MCF 10A (cell line): Measurements from ENCODE around the gene ZNF165. TPM values are rescaled to one million over a fixed set of nuclear protein-coding genes. Genes with fewer than 3 reads are reported as not detected.

Source experiments
- BruUV-seq: library from RNA; stranded (reverse); fragments of 400-500 nt; replicated peaks from 2 replicates; lab custom pipeline; 2021; lab: Mats Ljungman, UMichigan
- CTCF ChIA-PET: fragments of 300-600 bp; sonication (Branson Sonifier 250); formaldehyde crosslinking; extraction: SDS; loops from one replicate; lab custom pipeline; 2021; ENCODE audit warnings: antibody characterized with exemption, inconsistent platforms; lab: Yijun Ruan, JAX
- POLR2A ChIA-PET: fragments of 300-600, 350-650 bp; sonication (Branson Sonifier 250); formaldehyde crosslinking; extraction: SDS; loops from one replicate; lab custom pipeline; 2020; ENCODE audit warnings: antibody characterized with exemption, inconsistent platforms; lab: Yijun Ruan, JAX
- DNase-seq: peaks from one replicate; pipeline ENCODE4 v3.0.0-alpha.2; 2018; ENCODE audit not compliant: unreplicated experiment
- H3K27ac Mint-ChIP-seq: one replicate; pipeline ENCODE4 v1.8.0; 2022; ENCODE audit warnings: mild to moderate bottlenecking, low read depth, mixed read lengths; ENCODE audit not compliant: unreplicated experiment
- H3K27me3 Mint-ChIP-seq: one replicate; pipeline ENCODE4 v1.8.0; 2022; ENCODE audit warnings: mixed read lengths; ENCODE audit not compliant: insufficient read depth, unreplicated experiment
- H3K36me3 Mint-ChIP-seq: one replicate; pipeline ENCODE4 v1.8.0; 2022; ENCODE audit warnings: mild to moderate bottlenecking, moderate library complexity, mixed read lengths; ENCODE audit not compliant: insufficient read depth, unreplicated experiment
- H3K4me1 Mint-ChIP-seq: one replicate; pipeline ENCODE4 v1.8.0; 2022; ENCODE audit warnings: mixed read lengths; ENCODE audit not compliant: insufficient read depth, unreplicated experiment
- H3K4me3 Mint-ChIP-seq: one replicate; pipeline ENCODE4 v1.8.0; 2022; ENCODE audit warnings: mild to moderate bottlenecking, moderate library complexity, mixed read lengths; ENCODE audit not compliant: unreplicated experiment
- H3K9me3 Mint-ChIP-seq: one replicate; pipeline ENCODE4 v1.8.0; 2022; ENCODE audit warnings: mixed read lengths; ENCODE audit not compliant: unreplicated experiment
- intact Hi-C: fragments of 100-400 bp; cut with micrococcal nuclease; formaldehyde crosslinking; loops from 2 replicates; pipeline ENCODE4 v1.14.1; 2022
- total RNA-seq: library from RNA; stranded (reverse); gene quantifications from 2 replicates; pipeline ENCODE4 v1.2.3, GENCODE V29; 2022
- TF ChIP-seq, protein P1 (sequence below): fragments of 200-600 bp; IDR thresholded peaks from one replicate; pipeline ENCODE4 v1.8.0; 2022; ENCODE audit warnings: antibody characterized with exemption, mild to moderate bottlenecking; ENCODE audit not compliant: unreplicated experiment

Gene ZNF165
- total RNA-seq, 1 experiment from 2014 or later = 7.1 TPM

DNA sequence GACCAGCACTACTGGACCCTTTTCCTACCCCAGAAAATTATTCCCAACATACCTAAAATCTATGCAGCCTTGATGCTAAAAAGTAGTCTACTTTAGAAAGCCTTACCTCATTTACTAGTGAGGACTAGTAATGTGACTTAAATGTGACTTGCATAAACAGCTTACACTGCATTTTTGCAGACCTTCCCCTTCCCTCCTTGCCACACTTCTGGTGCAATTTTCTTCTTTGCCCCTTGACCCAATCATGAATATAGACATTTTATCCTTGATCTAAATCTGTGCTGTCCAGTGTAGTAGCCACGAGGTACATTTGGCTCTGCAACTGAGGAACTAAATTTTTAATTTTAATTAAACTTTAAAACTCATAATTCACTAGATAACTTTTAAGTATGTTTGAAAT lies 54.3 kb downstream of the ZNF165 start:
- peaks cover 9% of the 10 kb centered on the region for H3K36me3 Mint-ChIP-seq
- BruUV-seq = no TSS peak
- POLR2A ChIA-PET = no interaction called here
- H3K27me3 Mint-ChIP-seq = no peaks in the 10 kb centered on the region
- H3K9me3 Mint-ChIP-seq = no peaks in the 10 kb centered on the region
- H3K27ac Mint-ChIP-seq = no peak overlapping the region
- no peak for DNase-seq
- CTCF ChIA-PET = interaction anchor here (1.0 kb wide), 1 partner anchor 10 kb away, joined by 4 read pairs; the partner anchor contains the start of gene ZSCAN16
- no peak overlapping the region for H3K4me3 Mint-ChIP-seq
- intact Hi-C loops = loop anchor here (1.0 to 5.0 kb wide), 3 partner anchors 78 to 222 kb away; partner anchors contain the start of gene ZSCAN31
- peaks cover 29% of the 10 kb centered on the region for H3K4me1 Mint-ChIP-seq
- TF ChIP-seq, protein P1, sequence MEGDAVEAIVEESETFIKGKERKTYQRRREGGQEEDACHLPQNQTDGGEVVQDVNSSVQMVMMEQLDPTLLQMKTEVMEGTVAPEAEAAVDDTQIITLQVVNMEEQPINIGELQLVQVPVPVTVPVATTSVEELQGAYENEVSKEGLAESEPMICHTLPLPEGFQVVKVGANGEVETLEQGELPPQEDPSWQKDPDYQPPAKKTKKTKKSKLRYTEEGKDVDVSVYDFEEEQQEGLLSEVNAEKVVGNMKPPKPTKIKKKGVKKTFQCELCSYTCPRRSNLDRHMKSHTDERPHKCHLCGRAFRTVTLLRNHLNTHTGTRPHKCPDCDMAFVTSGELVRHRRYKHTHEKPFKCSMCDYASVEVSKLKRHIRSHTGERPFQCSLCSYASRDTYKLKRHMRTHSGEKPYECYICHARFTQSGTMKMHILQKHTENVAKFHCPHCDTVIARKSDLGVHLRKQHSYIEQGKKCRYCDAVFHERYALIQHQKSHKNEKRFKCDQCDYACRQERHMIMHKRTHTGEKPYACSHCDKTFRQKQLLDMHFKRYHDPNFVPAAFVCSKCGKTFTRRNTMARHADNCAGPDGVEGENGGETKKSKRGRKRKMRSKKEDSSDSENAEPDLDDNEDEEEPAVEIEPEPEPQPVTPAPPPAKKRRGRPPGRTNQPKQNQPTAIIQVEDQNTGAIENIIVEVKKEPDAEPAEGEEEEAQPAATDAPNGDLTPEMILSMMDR = no peak

DNA sequence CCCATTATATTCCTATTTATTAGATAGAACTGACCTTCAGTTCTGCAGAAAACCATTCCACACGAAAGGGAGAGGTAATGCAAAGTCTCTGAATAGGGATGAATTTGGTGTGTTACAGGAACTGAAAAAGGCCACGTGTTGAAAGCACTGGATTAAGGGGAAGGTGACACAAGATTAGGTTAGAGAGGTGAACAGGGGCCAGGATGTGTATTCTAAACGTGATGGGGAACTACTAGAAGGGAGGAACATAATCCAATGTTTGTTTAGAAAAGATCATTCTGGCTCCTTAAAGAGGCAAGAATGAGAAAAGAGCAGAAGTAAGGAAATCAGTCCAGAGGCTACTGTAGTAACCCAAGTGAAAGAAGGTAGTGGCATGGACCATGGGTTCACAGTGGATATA lies 55.0 kb downstream of the ZNF165 start:
- no peaks in the 10 kb centered on the region for H3K9me3 Mint-ChIP-seq
- TF ChIP-seq, protein P1 = no peak
- H3K27me3 Mint-ChIP-seq = no peaks in the 10 kb centered on the region
- H3K36me3 Mint-ChIP-seq = peaks cover 9% of the 10 kb centered on the region
- BruUV-seq = no TSS peak
- intact Hi-C loops = loop anchor here (5.0 kb wide), 1 partner anchor 202 kb away; the partner anchor contains the start of gene ZSCAN31
- peaks cover 29% of the 10 kb centered on the region for H3K4me1 Mint-ChIP-seq
- ChIA-PET CTCF (no interaction called here), POLR2A (interaction anchor here (0.6 to 8.2 kb wide), 9 partner anchors 9 to 1632 kb away, joined by 3 to 112 read pairs (median 19); partner anchors contain the start of genes ZSCAN16, ZSCAN26 and ZSCAN9)
- no peak for DNase-seq
- H3K27ac Mint-ChIP-seq = peak overlapping the region; percentile 100
- peak overlapping the region; percentile 99 for H3K4me3 Mint-ChIP-seq

DNA sequence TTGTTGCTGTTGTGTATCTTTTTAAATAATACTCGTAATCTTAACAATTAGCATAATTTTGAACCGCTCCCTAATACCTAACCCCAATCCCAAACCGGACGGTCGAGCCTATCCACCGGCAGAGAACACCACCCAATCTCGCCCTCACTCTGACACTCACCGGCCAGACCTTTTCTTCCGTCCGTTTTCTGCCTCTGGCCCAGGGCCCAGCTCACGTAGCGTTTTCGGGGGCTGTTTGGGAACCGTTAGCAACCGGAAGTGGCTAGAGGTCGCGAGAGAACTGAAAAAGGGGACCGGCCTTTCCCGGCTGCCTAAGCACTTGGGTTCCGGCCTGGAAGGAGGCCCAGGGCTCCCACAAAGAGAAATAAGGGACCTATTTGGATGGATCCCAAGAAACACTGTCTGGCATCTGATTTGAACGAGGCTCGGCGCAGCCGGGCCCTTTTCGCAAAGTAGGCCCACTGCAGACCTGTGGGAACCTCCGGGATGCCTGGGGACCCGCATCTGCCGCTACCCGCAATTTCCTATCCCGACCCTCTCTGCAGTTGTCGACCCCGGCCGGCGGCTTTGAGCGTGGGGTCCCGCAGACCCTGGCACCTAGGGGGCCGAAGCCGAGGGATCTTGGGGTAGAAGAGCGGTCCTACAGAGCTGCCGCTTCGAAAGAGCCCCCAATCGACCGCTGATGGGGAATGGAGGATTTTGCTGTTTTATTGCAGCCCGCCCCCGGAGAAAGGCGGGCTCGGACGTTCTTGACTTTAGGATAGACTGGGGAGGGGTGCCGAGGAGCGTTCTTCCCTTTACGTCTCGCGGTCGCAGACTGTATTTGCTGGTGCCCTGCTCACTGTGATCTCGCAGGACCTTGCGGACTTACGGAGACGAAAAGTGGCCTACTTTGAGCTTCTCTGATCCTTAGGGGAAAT lies 56.5 kb downstream of the ZNF165 start:
- H3K27ac Mint-ChIP-seq = peak overlapping the region; percentile 100
- TF ChIP-seq, protein P1 = no peak
- intact Hi-C loops = loop anchor here (1.0 to 5.0 kb wide), 3 partner anchors 32 to 246 kb away; partner anchors contain the start of gene ZSCAN31
- H3K4me3 Mint-ChIP-seq = peak overlapping the region; percentile 99
- peaks cover 9% of the 10 kb centered on the region for H3K36me3 Mint-ChIP-seq
- H3K27me3 Mint-ChIP-seq = no peaks in the 10 kb centered on the region
- no TSS peak for BruUV-seq
- ChIA-PET CTCF (interaction anchor here (0.6 to 2.5 kb wide), 7 partner anchors 9 to 850 kb away, joined by 3 to 16 read pairs (median 3); no protein-coding TSS in a partner anchor), POLR2A (interaction anchor here (0.5 to 8.2 kb wide), 31 partner anchors 9 to 1599 kb away, joined by 3 to 112 read pairs (median 4); partner anchors contain the start of genes HMGN4, PGBD1, ZKSCAN3 and ZKSCAN4)
- DNase-seq = peak; percentile 95
- no peaks in the 10 kb centered on the region for H3K9me3 Mint-ChIP-seq
- H3K4me1 Mint-ChIP-seq = peaks cover 29% of the 10 kb centered on the region

DNA sequence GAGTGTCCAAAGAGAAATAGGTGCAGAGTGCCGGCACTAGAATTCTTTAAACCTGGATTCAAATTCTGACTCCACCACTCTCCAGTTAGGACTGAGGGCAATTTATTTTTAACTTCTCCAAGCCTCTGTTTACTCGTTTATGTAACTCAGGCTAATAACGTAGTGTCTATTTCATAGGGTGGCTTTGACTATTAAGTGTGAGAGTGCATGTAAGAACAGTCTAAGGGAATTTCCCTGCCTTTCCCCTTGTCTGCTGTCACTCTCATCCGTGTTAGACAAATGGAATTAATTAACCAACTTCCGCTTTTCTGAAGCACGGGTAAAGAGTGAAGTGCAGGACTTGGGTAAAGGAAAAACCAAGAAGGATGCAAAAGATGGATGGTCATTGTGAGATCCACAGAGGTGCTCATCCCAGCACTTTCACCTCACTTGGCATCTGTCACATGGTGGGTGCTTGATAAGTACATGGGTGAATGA lies 57.2 kb downstream of the ZNF165 start:
- H3K27ac Mint-ChIP-seq = peak overlapping the region; percentile 100
- no peak for DNase-seq
- peak overlapping the region; percentile 99 for H3K4me3 Mint-ChIP-seq
- no peaks in the 10 kb centered on the region for H3K27me3 Mint-ChIP-seq
- TF ChIP-seq, protein P1 = no peak
- CTCF ChIA-PET = interaction anchor here (0.7 to 2.5 kb wide), 3 partner anchors 10 to 218 kb away, joined by 3 to 16 read pairs (median 4); no protein-coding TSS in a partner anchor
- BruUV-seq = no TSS peak
- peaks cover 29% of the 10 kb centered on the region for H3K4me1 Mint-ChIP-seq
- intact Hi-C loops = loop anchor here (2.0 to 5.0 kb wide), 2 partner anchors 33 to 200 kb away; partner anchors contain the start of gene ZSCAN31
- H3K36me3 Mint-ChIP-seq = peaks cover 9% of the 10 kb centered on the region
- POLR2A ChIA-PET = interaction anchor here (0.5 to 8.2 kb wide), 22 partner anchors 8 to 1599 kb away, joined by 3 to 112 read pairs (median 7); partner anchors contain the start of genes HMGN4, PGBD1, ZKSCAN4 and ZSCAN16
- no peaks in the 10 kb centered on the region for H3K9me3 Mint-ChIP-seq
